ENCODE measurements around the gene CYBA. TPM values are rescaled to one million over a fixed set of nuclear protein-coding genes. Genes with fewer than 3 reads are reported as not detected.
"Not testable (repeated sequence)": the region's sequence is repeated elsewhere in the genome, so short reads cannot be mapped to it uniquely, and the experiment has no call there.

The CYBA gene
- total RNA-seq, 1 experiment from 2014 or later: 867 TPM

DNA sequence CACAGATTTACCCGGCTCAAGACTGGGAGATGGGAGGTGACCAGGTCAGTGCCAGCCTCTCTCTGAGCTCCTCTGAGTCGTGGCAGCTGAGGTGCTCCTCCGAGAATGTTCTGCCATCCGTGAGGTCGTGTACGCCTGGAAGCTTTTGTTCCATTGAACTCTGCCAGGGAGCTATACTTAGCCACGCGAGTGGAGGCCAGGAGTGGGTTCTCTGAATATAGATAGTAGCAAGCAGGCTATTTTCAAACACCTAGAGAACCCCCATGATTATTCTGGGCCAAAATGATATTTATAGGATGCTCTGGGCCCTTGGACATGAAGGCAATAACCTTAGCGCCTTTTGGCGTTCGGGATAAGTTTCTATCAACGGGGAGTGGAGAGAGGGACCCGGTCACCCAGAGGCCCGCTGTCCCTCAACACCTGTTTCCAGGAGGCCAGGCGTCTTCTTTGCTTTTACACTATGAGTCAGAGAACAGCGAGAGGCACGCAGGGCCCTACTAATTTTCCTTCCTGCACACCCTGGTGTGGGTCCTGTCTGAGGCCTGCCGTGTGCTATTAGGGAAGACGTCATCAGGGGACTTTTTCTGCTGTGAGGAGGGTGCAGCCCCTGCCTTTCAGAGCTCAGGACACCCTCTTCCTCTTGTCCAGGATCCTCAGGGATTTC, 23.0 kb upstream of the CYBA start:
- Mint-ChIP-seq H3K4me1 (ENCODE audit: low read depth, unreplicated experiment) (no peaks in the 10 kb centered on the region), H3K9me3 (ENCODE audit: low read depth, unreplicated experiment) (no peaks in the 10 kb centered on the region), H3K27me3 (ENCODE audit: unreplicated experiment) (no peaks in the 10 kb centered on the region), H3K27ac (ENCODE audit: unreplicated experiment) (no peak overlapping the region), H3K4me3 (ENCODE audit: low read depth, unreplicated experiment) (no peak overlapping the region), H3K36me3 (ENCODE audit: insufficient read depth, unreplicated experiment) (peaks cover 34% of the 10 kb centered on the region)
- TF ChIP-seq, protein P1, sequence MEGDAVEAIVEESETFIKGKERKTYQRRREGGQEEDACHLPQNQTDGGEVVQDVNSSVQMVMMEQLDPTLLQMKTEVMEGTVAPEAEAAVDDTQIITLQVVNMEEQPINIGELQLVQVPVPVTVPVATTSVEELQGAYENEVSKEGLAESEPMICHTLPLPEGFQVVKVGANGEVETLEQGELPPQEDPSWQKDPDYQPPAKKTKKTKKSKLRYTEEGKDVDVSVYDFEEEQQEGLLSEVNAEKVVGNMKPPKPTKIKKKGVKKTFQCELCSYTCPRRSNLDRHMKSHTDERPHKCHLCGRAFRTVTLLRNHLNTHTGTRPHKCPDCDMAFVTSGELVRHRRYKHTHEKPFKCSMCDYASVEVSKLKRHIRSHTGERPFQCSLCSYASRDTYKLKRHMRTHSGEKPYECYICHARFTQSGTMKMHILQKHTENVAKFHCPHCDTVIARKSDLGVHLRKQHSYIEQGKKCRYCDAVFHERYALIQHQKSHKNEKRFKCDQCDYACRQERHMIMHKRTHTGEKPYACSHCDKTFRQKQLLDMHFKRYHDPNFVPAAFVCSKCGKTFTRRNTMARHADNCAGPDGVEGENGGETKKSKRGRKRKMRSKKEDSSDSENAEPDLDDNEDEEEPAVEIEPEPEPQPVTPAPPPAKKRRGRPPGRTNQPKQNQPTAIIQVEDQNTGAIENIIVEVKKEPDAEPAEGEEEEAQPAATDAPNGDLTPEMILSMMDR (IDR thresholded peaks at IDR 0.05; ENCODE audit: unreplicated experiment): no peak
- CTCF ChIA-PET: no interaction called here
- DNase-seq: no peak
- BruUV-seq (replicated peaks): no TSS peak
- intact Hi-C loops (cut with micrococcal nuclease; ENCODE audit: unreplicated experiment): no loop called here

DNA sequence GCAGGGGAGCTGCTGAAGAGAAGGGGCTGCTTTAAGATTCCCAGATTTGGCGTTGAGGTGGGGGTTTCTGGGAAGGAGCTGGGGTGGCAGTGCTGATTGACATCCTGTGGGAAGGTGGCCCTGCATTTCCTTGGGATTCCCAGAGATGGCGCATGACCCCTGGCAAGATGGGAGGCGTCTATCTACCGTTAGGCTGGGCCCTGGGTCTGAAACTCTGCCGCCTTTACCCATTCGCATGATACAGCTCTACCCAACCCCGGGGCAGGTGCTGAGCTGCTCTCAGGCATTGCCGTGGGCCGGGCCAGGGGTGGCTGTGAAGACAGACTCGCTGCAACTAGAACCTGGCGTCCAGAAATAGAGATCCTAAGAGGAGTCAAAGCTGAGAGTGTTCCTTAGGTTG, 21.9 kb upstream of the CYBA start:
- intact Hi-C loops (cut with micrococcal nuclease; ENCODE audit: unreplicated experiment): no loop called here
- CTCF ChIA-PET: interaction anchor here (0.7 to 0.8 kb wide), 2 partner anchors 10 to 257 kb away, joined by 4 to 6 read pairs; partner anchors contain the start of gene MVD
- no TSS peak for BruUV-seq (replicated peaks)
- H3K9me3 Mint-ChIP-seq (ENCODE audit: low read depth, unreplicated experiment): no peaks in the 10 kb centered on the region
- no peaks in the 10 kb centered on the region for H3K4me1 Mint-ChIP-seq (ENCODE audit: low read depth, unreplicated experiment)
- TF ChIP-seq, protein P1 (IDR thresholded peaks at IDR 0.05; ENCODE audit: unreplicated experiment): no peak
- H3K27me3 Mint-ChIP-seq (ENCODE audit: unreplicated experiment): no peaks in the 10 kb centered on the region
- H3K27ac Mint-ChIP-seq (ENCODE audit: unreplicated experiment): no peak overlapping the region
- no peak for DNase-seq
- peaks cover 33% of the 10 kb centered on the region for H3K36me3 Mint-ChIP-seq (ENCODE audit: insufficient read depth, unreplicated experiment)
- H3K4me3 Mint-ChIP-seq (ENCODE audit: low read depth, unreplicated experiment): no peak overlapping the region

DNA sequence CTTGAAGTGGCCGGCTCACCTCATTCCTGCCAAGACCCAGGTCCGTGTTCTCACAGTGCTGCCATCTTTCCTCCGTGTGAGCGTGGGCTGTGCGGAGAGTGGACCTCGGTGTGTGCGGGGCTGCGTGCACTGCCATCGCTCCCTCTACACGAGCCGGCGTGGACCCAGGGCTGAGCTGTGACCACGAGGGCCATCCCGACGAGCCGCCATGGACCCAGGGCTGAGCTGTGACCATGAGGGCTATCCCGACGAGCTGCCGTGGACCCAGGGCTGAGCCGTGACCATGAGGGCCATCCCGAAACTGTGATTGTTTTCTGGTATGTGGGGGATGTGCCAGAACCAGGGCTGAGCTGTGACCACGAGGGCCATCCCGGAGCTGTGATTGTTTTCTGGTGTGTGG, 21.0 kb upstream of the CYBA start:
- H3K27ac Mint-ChIP-seq (ENCODE audit: unreplicated experiment): no peak overlapping the region
- TF ChIP-seq, protein P1 (IDR thresholded peaks at IDR 0.05; ENCODE audit: unreplicated experiment): no peak
- H3K36me3 Mint-ChIP-seq (ENCODE audit: insufficient read depth, unreplicated experiment): peaks cover 38% of the 10 kb centered on the region
- H3K27me3 Mint-ChIP-seq (ENCODE audit: unreplicated experiment): no peaks in the 10 kb centered on the region
- H3K4me1 Mint-ChIP-seq (ENCODE audit: low read depth, unreplicated experiment): no peaks in the 10 kb centered on the region
- CTCF ChIA-PET: interaction anchor here (0.6 to 0.8 kb wide), 2 partner anchors 12 to 14 kb away, joined by 3 to 4 read pairs; no protein-coding TSS in a partner anchor
- no peak overlapping the region for H3K4me3 Mint-ChIP-seq (ENCODE audit: low read depth, unreplicated experiment)
- intact Hi-C loops (cut with micrococcal nuclease; ENCODE audit: unreplicated experiment): no loop called here
- BruUV-seq (replicated peaks): no TSS peak
- no peak for DNase-seq
- no peaks in the 10 kb centered on the region for H3K9me3 Mint-ChIP-seq (ENCODE audit: low read depth, unreplicated experiment)

DNA sequence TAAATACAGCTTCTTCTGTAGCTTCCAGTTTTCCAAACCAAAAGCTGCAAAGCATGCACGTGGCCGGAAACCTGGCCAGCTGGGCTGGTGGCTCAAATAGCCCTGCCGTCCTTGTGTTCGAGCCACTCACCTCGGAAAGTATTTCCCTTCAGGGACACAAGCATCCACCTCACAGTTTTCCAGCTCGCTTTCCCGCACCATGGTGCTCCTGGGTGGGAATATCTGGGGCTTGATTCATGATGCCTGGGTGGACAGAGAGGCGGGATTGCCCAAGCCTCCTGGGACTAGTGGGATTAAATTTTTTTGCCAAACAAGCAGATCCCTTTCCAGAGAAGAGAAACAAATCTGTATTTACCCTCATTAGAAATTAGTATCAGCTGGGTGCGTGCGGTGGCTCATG, 19.1 kb upstream of the CYBA start:
- Mint-ChIP-seq H3K27me3 (ENCODE audit: unreplicated experiment) (no peaks in the 10 kb centered on the region), H3K36me3 (ENCODE audit: insufficient read depth, unreplicated experiment) (peaks cover 37% of the 10 kb centered on the region), H3K4me3 (ENCODE audit: low read depth, unreplicated experiment) (no peak overlapping the region), H3K4me1 (ENCODE audit: low read depth, unreplicated experiment) (no peaks in the 10 kb centered on the region), H3K27ac (ENCODE audit: unreplicated experiment) (no peak overlapping the region), H3K9me3 (ENCODE audit: low read depth, unreplicated experiment) (no peaks in the 10 kb centered on the region)
- DNase-seq: no peak
- BruUV-seq (replicated peaks): no TSS peak
- intact Hi-C loops (cut with micrococcal nuclease; ENCODE audit: unreplicated experiment): no loop called here
- CTCF ChIA-PET: no interaction called here
- TF ChIP-seq, protein P1 (IDR thresholded peaks at IDR 0.05; ENCODE audit: unreplicated experiment): no peak

DNA sequence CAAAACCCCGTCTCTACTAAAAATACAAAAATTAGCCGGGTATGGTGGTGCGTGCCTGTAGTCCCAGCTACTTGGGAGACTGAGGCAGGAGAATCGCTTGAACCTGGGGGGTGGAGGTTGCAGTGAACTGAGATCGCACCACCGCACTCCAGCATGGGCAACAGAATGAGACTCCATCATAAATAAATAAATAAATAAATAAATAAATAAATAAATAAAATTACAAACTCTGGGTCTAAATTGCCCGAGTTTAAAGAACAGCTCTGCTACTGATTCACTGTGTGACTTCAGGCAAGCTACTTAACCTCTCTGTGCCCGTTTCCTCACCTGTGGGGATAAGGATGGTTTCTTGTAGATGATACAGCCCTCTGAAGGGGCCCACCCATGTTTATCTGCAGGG, 18.6 kb upstream of the CYBA start:
- intact Hi-C loops (cut with micrococcal nuclease; ENCODE audit: unreplicated experiment); DNase-seq; BruUV-seq (replicated peaks); H3K27ac Mint-ChIP-seq (ENCODE audit: unreplicated experiment); H3K4me3 Mint-ChIP-seq (ENCODE audit: low read depth, unreplicated experiment); H3K9me3 Mint-ChIP-seq (ENCODE audit: low read depth, unreplicated experiment); H3K27me3 Mint-ChIP-seq (ENCODE audit: unreplicated experiment); H3K4me1 Mint-ChIP-seq (ENCODE audit: low read depth, unreplicated experiment): not testable (repeated sequence)
- H3K36me3 Mint-ChIP-seq (ENCODE audit: insufficient read depth, unreplicated experiment): peaks cover 36% of the 10 kb centered on the region
- CTCF ChIA-PET: interaction anchor here (0.6 kb wide), 1 partner anchor 330 kb away, joined by 3 read pairs; no protein-coding TSS in a partner anchor
